Ishikawa (cell line): ENCODE measurements around the gene FOXP1.

Source experiments
- CEBPB ChIP-seq: IDR thresholded peaks from 2 replicates; pipeline ENCODE4 v1.6.1; 2012
- CREB1 ChIP-seq: IDR thresholded peaks from 2 replicates; pipeline ENCODE4 v1.6.1; 2012; ENCODE audit warnings: low read depth
- EGR1 ChIP-seq: IDR thresholded peaks from 2 replicates; pipeline ENCODE4 v1.6.1; 2012
- EP300 ChIP-seq: IDR thresholded peaks from 2 replicates; pipeline ENCODE4 v1.6.1; 2012; ENCODE audit warnings: borderline replicate concordance
- FOXM1 ChIP-seq: IDR thresholded peaks from 2 replicates; pipeline ENCODE4 v1.6.1; 2012; ENCODE audit warnings: low read depth, borderline replicate concordance
- NFIC ChIP-seq: IDR thresholded peaks from 2 replicates; pipeline ENCODE4 v1.6.1; 2012
- RAD21 ChIP-seq: IDR thresholded peaks from 2 replicates; pipeline ENCODE4 v1.6.1; 2012; ENCODE audit warnings: low read depth
- TAF1 ChIP-seq: IDR thresholded peaks from 2 replicates; pipeline ENCODE4 v1.6.1; 2012; ENCODE audit warnings: low read depth, mild to moderate bottlenecking
- TCF12 ChIP-seq: IDR thresholded peaks from 2 replicates; pipeline ENCODE4 v1.6.1; 2012; ENCODE audit warnings: low read depth
- YY1 ChIP-seq: IDR thresholded peaks from 2 replicates; pipeline ENCODE4 v1.6.1; 2012; ENCODE audit warnings: low read depth
- TF ChIP-seq, protein P1 (sequence below): IDR thresholded peaks from 2 replicates; pipeline ENCODE4 v1.6.1; 2012; ENCODE audit warnings: low read depth, mild to moderate bottlenecking
- TF ChIP-seq, protein P2 (sequence below): IDR thresholded peaks from 2 replicates; pipeline ENCODE4 v1.6.1; 2012
- TF ChIP-seq, protein P3 (sequence below): IDR thresholded peaks from 2 replicates; pipeline ENCODE4 v1.6.1; 2012

DNA sequence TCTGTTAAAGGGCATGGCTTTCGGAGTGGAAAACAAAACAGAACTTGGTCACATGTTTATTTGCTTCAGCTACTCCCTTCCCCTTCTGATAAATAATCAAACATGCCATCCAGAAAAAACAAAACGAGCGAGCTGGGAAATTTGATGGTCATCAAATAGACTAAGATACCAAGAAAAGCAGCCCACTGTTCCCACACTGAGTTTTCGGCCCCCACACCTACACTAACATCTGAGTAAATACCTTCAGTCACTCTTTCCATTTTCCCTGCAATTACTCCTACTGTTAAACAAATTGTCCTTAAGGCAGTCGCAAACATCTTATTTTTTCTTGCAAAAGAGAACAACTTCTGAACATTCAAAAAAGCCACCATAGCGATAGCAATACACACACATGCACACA lies 454.6 kb downstream of the FOXP1 start:
- TF ChIP-seq FOXM1 = no peak
- TF ChIP-seq RAD21 = no peak
- TF ChIP-seq, protein P1, sequence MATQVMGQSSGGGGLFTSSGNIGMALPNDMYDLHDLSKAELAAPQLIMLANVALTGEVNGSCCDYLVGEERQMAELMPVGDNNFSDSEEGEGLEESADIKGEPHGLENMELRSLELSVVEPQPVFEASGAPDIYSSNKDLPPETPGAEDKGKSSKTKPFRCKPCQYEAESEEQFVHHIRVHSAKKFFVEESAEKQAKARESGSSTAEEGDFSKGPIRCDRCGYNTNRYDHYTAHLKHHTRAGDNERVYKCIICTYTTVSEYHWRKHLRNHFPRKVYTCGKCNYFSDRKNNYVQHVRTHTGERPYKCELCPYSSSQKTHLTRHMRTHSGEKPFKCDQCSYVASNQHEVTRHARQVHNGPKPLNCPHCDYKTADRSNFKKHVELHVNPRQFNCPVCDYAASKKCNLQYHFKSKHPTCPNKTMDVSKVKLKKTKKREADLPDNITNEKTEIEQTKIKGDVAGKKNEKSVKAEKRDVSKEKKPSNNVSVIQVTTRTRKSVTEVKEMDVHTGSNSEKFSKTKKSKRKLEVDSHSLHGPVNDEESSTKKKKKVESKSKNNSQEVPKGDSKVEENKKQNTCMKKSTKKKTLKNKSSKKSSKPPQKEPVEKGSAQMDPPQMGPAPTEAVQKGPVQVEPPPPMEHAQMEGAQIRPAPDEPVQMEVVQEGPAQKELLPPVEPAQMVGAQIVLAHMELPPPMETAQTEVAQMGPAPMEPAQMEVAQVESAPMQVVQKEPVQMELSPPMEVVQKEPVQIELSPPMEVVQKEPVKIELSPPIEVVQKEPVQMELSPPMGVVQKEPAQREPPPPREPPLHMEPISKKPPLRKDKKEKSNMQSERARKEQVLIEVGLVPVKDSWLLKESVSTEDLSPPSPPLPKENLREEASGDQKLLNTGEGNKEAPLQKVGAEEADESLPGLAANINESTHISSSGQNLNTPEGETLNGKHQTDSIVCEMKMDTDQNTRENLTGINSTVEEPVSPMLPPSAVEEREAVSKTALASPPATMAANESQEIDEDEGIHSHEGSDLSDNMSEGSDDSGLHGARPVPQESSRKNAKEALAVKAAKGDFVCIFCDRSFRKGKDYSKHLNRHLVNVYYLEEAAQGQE = no peak
- TF ChIP-seq EP300 = no peak
- TF ChIP-seq TCF12 = no peak
- no peak for TF ChIP-seq CREB1
- no peak for TF ChIP-seq TAF1
- TF ChIP-seq CEBPB = no peak
- TF ChIP-seq, protein P2, sequence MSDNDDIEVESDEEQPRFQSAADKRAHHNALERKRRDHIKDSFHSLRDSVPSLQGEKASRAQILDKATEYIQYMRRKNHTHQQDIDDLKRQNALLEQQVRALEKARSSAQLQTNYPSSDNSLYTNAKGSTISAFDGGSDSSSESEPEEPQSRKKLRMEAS = no peak
- no peak for TF ChIP-seq EGR1
- TF ChIP-seq NFIC = no peak
- TF ChIP-seq YY1 = no peak
- TF ChIP-seq, protein P3, sequence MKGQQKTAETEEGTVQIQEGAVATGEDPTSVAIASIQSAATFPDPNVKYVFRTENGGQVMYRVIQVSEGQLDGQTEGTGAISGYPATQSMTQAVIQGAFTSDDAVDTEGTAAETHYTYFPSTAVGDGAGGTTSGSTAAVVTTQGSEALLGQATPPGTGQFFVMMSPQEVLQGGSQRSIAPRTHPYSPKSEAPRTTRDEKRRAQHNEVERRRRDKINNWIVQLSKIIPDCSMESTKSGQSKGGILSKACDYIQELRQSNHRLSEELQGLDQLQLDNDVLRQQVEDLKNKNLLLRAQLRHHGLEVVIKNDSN = no peak
